ENCODE measurements around the gene ZNF385D.

The ZNF385D gene

DNA sequence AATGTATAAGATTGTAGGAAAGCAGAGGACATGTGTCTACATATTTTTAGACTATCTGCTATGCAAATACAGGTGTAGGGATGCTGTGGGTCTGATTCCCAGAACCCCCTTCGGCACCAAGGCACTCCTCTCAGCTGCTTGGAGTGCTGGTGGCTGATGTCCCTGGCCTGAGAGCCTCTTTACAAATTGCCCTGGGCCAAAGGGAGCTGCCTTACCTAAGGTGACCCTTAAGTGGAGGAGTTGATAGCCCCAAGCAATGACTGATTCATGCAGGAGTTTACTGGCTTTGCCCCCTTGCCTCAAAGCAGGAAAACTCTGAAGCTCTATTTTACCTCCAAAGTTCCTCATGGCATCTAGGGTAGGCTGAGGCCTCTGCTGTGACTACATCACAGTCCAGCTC, 83.0 kb downstream of the ZNF385D start:
- H3K27me3 Mint-ChIP-seq = no peaks in the 10 kb centered on the region

DNA sequence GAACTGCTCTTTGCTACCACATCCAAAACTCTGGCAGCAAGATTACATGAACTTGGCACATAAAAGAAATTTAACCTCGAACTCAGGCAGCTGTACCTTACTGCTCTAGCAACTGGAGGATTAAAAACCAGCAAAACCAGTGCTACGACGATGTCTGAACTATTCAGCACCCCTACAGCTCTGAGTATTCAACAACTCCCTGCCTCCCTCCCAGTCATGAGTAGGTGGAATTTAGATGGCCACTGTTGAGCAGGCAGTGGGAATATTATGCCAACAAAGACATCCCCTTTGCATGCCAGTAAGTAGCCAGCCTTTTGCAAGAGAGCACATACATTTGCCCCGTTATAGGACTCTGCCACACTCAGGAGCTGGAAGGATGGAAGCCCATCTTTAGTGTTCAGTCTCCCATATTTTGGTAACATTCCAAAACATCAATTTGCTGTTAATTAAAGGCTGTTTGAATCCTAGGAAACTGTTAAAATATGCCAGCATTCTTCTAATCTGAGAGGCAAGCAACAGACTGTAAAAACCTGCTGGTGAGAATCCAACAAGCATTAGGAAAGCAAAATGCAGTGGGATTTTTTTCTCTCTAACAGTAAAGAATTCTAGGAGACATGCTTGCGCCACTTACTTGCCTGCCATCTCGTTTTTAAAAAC, 85.4 kb downstream of the ZNF385D start:
- no peak overlapping the region for H3K4me3 Mint-ChIP-seq
- H3K4me1 Mint-ChIP-seq (ENCODE audit: low read depth) = no peaks in the 10 kb centered on the region
- no peak overlapping the region for H3K27ac Mint-ChIP-seq
- H3K36me3 Mint-ChIP-seq = no peaks in the 10 kb centered on the region
- no peaks in the 10 kb centered on the region for H3K27me3 Mint-ChIP-seq
- H3K9me3 Mint-ChIP-seq (ENCODE audit: low read depth) = peaks cover 3% of the 10 kb centered on the region

More for the DNA sequence above, 83.0 kb downstream of the ZNF385D start:
- Mint-ChIP-seq H3K9me3 (ENCODE audit: low read depth) (peaks cover 3% of the 10 kb centered on the region), H3K4me1 (ENCODE audit: low read depth) (no peaks in the 10 kb centered on the region), H3K36me3 (no peaks in the 10 kb centered on the region), H3K27ac (no peak overlapping the region), H3K4me3 (no peak overlapping the region)

- no peaks in the 10 kb centered on the region for H3K27me3 Mint-ChIP-seq
- H3K9me3 Mint-ChIP-seq (ENCODE audit: low read depth) = peaks cover 3% of the 10 kb centered on the region
- no peak overlapping the region for H3K27ac Mint-ChIP-seq
- H3K4me3 Mint-ChIP-seq = no peak overlapping the region
- H3K36me3 Mint-ChIP-seq = no peaks in the 10 kb centered on the region
- no peaks in the 10 kb centered on the region for H3K4me1 Mint-ChIP-seq (ENCODE audit: low read depth)
Measured at GRCh38 chr3:21664996-21665395, 86.0 kb downstream of the ZNF385D start.

GRCh38 chr3:21662403-21662802, 88.6 kb downstream of the ZNF385D start:
- Mint-ChIP-seq H3K4me1 (ENCODE audit: low read depth) (no peaks in the 10 kb centered on the region), H3K9me3 (ENCODE audit: low read depth) (peaks cover 10% of the 10 kb centered on the region), H3K36me3 (no peaks in the 10 kb centered on the region), H3K27ac (no peak overlapping the region), H3K27me3 (no peaks in the 10 kb centered on the region), H3K4me3 (no peak overlapping the region)

DNA sequence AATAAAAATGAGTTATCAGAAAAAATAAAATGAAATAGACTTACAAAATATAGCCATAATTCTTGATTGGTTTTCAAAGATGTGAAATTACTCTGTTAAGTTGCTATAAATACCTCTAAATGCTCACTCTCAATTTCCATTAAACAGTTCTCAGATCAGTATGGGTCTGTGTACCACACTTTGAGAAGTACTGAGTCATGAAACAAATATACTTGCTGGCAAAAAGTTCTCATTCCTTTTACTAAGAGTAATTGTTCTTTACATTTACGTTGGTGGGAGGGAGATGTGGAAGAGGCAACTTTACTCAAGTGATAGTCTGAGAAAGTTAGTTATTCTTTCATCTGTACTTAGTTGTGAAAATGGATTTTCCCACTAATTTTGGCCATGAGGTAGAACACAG, 96.3 kb downstream of the ZNF385D start:
- Mint-ChIP-seq H3K4me1 (ENCODE audit: low read depth) (no peaks in the 10 kb centered on the region), H3K9me3 (ENCODE audit: low read depth) (peaks cover 7% of the 10 kb centered on the region), H3K4me3 (no peak overlapping the region), H3K27me3 (no peaks in the 10 kb centered on the region), H3K27ac (no peak overlapping the region), H3K36me3 (no peaks in the 10 kb centered on the region)

GRCh38 chr3:21654241-21654640, 96.8 kb downstream of the ZNF385D start:
- no peaks in the 10 kb centered on the region for H3K4me1 Mint-ChIP-seq (ENCODE audit: low read depth)
- H3K4me3 Mint-ChIP-seq = no peak overlapping the region
- no peaks in the 10 kb centered on the region for H3K27me3 Mint-ChIP-seq
- H3K9me3 Mint-ChIP-seq (ENCODE audit: low read depth) = peaks cover 7% of the 10 kb centered on the region
- no peaks in the 10 kb centered on the region for H3K36me3 Mint-ChIP-seq
- H3K27ac Mint-ChIP-seq = no peak overlapping the region

DNA sequence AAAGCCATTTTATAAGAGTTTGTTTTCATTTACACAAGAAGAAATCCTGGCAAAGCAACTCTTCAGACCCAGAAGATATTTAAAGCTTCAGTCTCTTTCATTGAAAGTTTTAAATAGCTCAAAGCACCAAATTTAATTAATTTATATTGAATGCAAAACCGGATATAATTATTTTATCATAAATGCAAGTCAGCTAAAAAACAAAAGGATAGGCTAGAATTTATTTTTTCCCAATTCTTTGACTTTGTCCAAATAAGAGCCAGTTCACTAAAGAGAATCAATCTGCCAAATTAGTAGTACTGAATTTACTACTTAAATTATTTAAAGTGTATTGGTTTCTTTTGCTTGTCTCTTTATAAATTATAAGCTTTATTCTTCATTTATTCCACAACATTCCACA, 101.5 kb downstream of the ZNF385D start:
- no peaks in the 10 kb centered on the region for H3K4me1 Mint-ChIP-seq (ENCODE audit: low read depth)
- H3K4me3 Mint-ChIP-seq = no peak overlapping the region
- H3K9me3 Mint-ChIP-seq (ENCODE audit: low read depth) = no peaks in the 10 kb centered on the region
- no peaks in the 10 kb centered on the region for H3K27me3 Mint-ChIP-seq
- H3K36me3 Mint-ChIP-seq = no peaks in the 10 kb centered on the region
- no peak overlapping the region for H3K27ac Mint-ChIP-seq

DNA sequence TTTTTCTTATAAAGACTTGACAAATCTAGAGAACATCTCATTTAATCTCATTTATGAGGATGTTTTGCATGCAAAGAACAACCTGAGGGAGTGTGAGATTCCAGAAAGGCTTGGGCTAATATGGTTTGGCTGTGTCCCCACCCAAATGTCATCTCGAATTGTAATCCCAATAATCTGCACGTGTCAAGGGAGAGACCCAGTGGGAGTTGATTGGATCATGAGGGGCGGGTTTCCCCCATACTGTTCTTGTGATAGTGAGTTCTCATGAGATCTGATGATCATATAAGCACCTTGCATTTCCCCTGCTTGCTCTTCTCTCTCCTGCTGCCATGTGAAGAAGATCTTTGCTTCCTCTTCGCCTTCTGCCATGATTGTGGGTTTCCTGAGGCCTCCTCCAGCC, 103.0 kb downstream of the ZNF385D start:
- Mint-ChIP-seq H3K27me3 (no peaks in the 10 kb centered on the region), H3K9me3 (ENCODE audit: low read depth) (no peaks in the 10 kb centered on the region), H3K36me3 (no peaks in the 10 kb centered on the region), H3K4me1 (ENCODE audit: low read depth) (no peaks in the 10 kb centered on the region), H3K4me3 (no peak overlapping the region), H3K27ac (no peak overlapping the region)

DNA sequence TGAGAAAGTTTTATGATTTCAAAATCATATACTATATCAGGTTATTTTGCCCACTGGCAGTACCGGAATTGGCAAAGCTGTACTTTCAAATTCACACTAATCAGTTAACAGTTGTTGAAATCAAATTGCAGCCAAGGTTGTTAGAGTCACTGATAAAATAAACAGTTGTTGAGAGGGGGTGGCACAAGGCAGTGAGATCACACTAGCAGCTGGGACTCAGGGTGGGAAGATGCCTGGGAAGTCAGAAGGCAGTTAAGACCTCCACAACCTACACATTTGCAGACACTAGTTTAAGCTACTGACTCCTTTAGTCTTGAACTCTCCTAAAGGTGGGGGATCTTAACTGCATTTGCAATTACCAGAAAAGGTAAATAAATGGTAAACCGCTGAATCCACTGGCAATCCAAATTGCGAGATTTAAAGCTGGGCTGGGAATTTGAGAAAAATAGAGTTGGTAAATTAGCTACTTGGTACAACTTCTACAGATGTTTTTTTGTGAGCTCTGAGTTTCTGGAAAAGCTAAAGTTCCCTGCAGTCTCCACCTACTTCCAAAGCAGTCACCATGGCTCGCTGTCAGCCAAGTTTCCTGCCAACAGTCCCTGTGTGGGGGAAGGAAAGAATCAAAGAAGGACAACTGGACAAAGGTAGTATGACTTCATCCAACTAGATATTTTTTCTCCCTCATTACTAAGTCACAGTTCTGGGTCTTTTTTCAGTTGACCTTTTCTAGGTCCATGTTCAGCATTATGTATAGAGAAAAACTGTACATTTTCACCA, 105.7 kb downstream of the ZNF385D start:
- H3K4me3 Mint-ChIP-seq = no peak overlapping the region
- no peaks in the 10 kb centered on the region for H3K27me3 Mint-ChIP-seq
- no peak overlapping the region for H3K27ac Mint-ChIP-seq
- H3K36me3 Mint-ChIP-seq = no peaks in the 10 kb centered on the region
- H3K9me3 Mint-ChIP-seq (ENCODE audit: low read depth) = peaks cover 1% of the 10 kb centered on the region
- no peaks in the 10 kb centered on the region for H3K4me1 Mint-ChIP-seq (ENCODE audit: low read depth)

GRCh38 chr3:21644268-21644667, 106.7 kb downstream of the ZNF385D start:
- Mint-ChIP-seq H3K4me1 (ENCODE audit: low read depth) (no peaks in the 10 kb centered on the region), H3K27me3 (no peaks in the 10 kb centered on the region), H3K9me3 (ENCODE audit: low read depth) (peaks cover 3% of the 10 kb centered on the region), H3K27ac (no peak overlapping the region), H3K4me3 (no peak overlapping the region), H3K36me3 (no peaks in the 10 kb centered on the region)

DNA sequence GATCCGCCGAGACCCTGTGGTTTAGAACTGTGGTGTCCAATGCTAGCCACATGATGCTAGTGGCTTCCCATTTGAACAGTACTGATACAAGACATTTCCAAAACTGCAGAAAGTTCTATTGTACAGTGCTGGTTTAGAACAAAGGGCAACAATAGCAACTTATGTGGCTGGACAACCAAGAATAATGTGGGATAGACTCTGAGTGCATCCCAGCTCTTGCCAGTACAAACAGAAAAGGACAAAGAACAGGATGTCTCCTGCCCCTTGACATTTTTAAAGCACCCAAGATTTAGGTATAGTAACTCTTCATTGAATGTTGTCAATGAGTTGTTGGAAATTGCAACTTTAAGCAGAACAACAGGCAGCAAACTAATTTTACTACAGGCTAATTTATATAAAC, 107.3 kb downstream of the ZNF385D start:
- H3K27me3 Mint-ChIP-seq = no peaks in the 10 kb centered on the region
- no peak overlapping the region for H3K27ac Mint-ChIP-seq
- no peaks in the 10 kb centered on the region for H3K4me1 Mint-ChIP-seq (ENCODE audit: low read depth)
- H3K4me3 Mint-ChIP-seq = no peak overlapping the region
- peaks cover 3% of the 10 kb centered on the region for H3K9me3 Mint-ChIP-seq (ENCODE audit: low read depth)
- H3K36me3 Mint-ChIP-seq = no peaks in the 10 kb centered on the region

DNA sequence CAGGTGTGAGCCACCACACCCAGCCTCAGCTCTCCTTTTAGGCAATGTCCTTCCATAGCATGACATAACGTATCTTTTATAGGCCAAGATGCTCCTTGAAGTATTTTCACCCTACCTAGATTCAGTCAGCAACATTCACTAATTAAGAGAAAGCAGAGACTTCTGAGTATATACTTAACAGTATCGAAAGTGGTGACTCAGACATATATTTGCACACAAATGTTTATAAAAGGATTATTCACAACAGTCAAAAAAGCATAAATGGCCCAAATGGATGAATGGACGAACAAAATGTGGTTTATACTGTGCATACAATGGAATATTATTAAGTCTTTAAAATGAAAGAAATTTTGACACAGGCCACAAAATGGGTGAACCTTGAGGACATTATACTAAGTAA, 108.6 kb downstream of the ZNF385D start:
- H3K36me3 Mint-ChIP-seq = no peaks in the 10 kb centered on the region
- no peak overlapping the region for H3K4me3 Mint-ChIP-seq
- H3K4me1 Mint-ChIP-seq (ENCODE audit: low read depth) = no peaks in the 10 kb centered on the region
- no peak overlapping the region for H3K27ac Mint-ChIP-seq
- no peaks in the 10 kb centered on the region for H3K27me3 Mint-ChIP-seq
- peaks cover 3% of the 10 kb centered on the region for H3K9me3 Mint-ChIP-seq (ENCODE audit: low read depth)

GRCh38 chr3:21641959-21642358, 109.1 kb downstream of the ZNF385D start:
- no peak overlapping the region for H3K27ac Mint-ChIP-seq
- no peak overlapping the region for H3K4me3 Mint-ChIP-seq
- peaks cover 3% of the 10 kb centered on the region for H3K9me3 Mint-ChIP-seq (ENCODE audit: low read depth)
- no peaks in the 10 kb centered on the region for H3K36me3 Mint-ChIP-seq
- no peaks in the 10 kb centered on the region for H3K27me3 Mint-ChIP-seq
- no peaks in the 10 kb centered on the region for H3K4me1 Mint-ChIP-seq (ENCODE audit: low read depth)

GRCh38 chr3:21638488-21638887, 112.5 kb downstream of the ZNF385D start:
- Mint-ChIP-seq H3K4me1 (ENCODE audit: low read depth) (no peaks in the 10 kb centered on the region), H3K27ac (no peak overlapping the region), H3K4me3 (no peak overlapping the region), H3K27me3 (no peaks in the 10 kb centered on the region), H3K36me3 (no peaks in the 10 kb centered on the region), H3K9me3 (ENCODE audit: low read depth) (peaks cover 3% of the 10 kb centered on the region)

DNA sequence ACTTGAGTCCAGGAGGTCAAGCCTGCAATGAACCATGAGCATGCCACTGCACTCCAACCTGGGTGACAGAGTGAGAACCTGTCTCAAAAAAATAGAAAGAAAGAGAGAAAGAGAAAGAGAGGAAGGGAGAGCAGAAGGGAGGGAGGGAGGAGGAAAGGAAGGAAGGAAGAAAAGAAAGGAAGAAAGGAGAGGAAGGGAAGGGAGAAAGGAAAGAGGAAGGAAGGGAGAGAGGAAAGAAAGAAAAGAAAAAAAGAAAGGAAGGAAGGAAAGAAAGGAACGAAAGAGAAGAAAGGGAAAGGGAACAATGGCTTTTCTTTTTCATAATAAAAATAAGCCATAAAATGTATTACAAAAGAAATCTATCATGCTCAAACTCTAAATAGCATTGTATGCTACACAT, 116.9 kb downstream of the ZNF385D start:
- Mint-ChIP-seq H3K27ac (no peak overlapping the region), H3K27me3 (no peaks in the 10 kb centered on the region), H3K36me3 (no peaks in the 10 kb centered on the region), H3K9me3 (ENCODE audit: low read depth) (no peaks in the 10 kb centered on the region), H3K4me1 (ENCODE audit: low read depth) (no peaks in the 10 kb centered on the region), H3K4me3 (no peak overlapping the region)

- Mint-ChIP-seq H3K9me3 (ENCODE audit: low read depth) (peaks cover 4% of the 10 kb centered on the region), H3K4me1 (ENCODE audit: low read depth) (no peaks in the 10 kb centered on the region), H3K27ac (no peak overlapping the region), H3K4me3 (no peak overlapping the region), H3K36me3 (no peaks in the 10 kb centered on the region), H3K27me3 (no peaks in the 10 kb centered on the region)
Measured at GRCh38 chr3:21624524-21624923, 126.5 kb downstream of the ZNF385D start.
